Activated naive CD8-positive, alpha-beta T cell (primary cell): ENCODE measurements around the gene SCFD1.
"Not testable (repeated sequence)": the region's sequence is repeated elsewhere in the genome, so short reads cannot be mapped to it uniquely, and the experiment has no call there.

Experiments used
- H3K27ac Mint-ChIP-seq: one replicate; pipeline ENCODE4 v1.8.0; 2021; ENCODE audit warnings: mixed read lengths
- H3K27me3 Mint-ChIP-seq: one replicate; pipeline ENCODE4 v1.8.0; 2021; ENCODE audit warnings: mixed read lengths
- H3K36me3 Mint-ChIP-seq: one replicate; pipeline ENCODE4 v1.8.0; 2021; ENCODE audit warnings: mixed read lengths
- H3K4me1 Mint-ChIP-seq: one replicate; pipeline ENCODE4 v1.8.0; 2021; ENCODE audit warnings: low read depth, mixed read lengths
- H3K4me3 Mint-ChIP-seq: one replicate; pipeline ENCODE4 v1.8.0; 2021; ENCODE audit warnings: mild to moderate bottlenecking, mixed read lengths
- H3K9me3 Mint-ChIP-seq: one replicate; pipeline ENCODE4 v1.8.0; 2021; ENCODE audit warnings: low read depth, mixed read lengths

Gene SCFD1

DNA sequence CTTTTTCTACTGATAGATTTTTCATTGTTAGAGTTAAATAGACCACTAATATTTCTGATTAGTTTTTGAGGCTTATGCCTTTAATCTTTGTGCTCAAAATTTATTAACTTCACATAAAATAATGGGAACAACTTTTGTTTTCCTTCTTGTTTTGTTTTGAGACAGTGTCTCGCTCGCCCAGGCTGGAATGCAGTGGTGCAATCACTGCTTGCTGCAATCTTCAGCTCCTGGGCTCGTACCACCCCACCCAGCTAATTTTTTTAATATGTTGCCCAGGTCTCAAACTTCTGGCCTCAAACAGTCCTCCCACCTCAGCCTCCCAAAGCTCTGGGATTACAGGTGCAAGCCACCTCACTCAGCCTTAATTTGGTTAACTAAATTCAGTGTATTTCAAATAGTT is 16.8 kb downstream of the SCFD1 start:
- H3K9me3 Mint-ChIP-seq = peaks cover 1% of the 10 kb centered on the region
- peaks cover 4% of the 10 kb centered on the region for H3K4me1 Mint-ChIP-seq
- H3K27me3 Mint-ChIP-seq = no peaks in the 10 kb centered on the region
- peaks cover 19% of the 10 kb centered on the region for H3K36me3 Mint-ChIP-seq
- H3K4me3 Mint-ChIP-seq = no peak overlapping the region
- no peak overlapping the region for H3K27ac Mint-ChIP-seq

GRCh38 chr14:30641207-30641606 is 19.1 kb downstream of the SCFD1 start:
- peaks cover 28% of the 10 kb centered on the region for H3K36me3 Mint-ChIP-seq
- H3K4me1 Mint-ChIP-seq = peaks cover 4% of the 10 kb centered on the region
- H3K9me3 Mint-ChIP-seq = peaks cover 4% of the 10 kb centered on the region
- H3K27ac Mint-ChIP-seq = no peak overlapping the region
- no peaks in the 10 kb centered on the region for H3K27me3 Mint-ChIP-seq
- no peak overlapping the region for H3K4me3 Mint-ChIP-seq

DNA sequence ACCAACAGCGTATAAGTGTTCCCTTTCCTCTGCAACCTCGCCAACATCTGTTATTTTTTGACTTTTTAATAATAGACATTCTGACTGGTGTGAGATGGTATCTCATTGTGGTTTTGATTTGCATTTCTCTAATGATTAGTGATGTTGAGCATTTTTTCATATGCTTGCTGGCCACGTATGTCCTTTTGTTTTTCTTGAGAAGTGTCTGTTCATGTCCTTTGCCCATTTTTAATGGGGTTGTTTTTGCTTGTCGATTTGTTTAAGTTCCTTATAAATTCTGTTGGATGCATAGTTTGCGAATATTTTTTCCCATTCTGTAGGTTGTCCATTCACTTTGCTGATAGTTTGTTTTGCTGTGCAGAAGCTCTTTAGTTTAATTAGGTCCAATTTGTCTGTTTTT is 22.3 kb downstream of the SCFD1 start:
- H3K27me3 Mint-ChIP-seq, H3K4me3 Mint-ChIP-seq, H3K27ac Mint-ChIP-seq, H3K9me3 Mint-ChIP-seq, H3K4me1 Mint-ChIP-seq: not testable (repeated sequence)
- H3K36me3 Mint-ChIP-seq = peaks cover 29% of the 10 kb centered on the region

- Mint-ChIP-seq H3K4me1 (no peaks in the 10 kb centered on the region), H3K9me3 (peaks cover 4% of the 10 kb centered on the region), H3K27ac (no peak overlapping the region), H3K4me3 (no peak overlapping the region), H3K27me3 (no peaks in the 10 kb centered on the region), H3K36me3 (peaks cover 29% of the 10 kb centered on the region)
Observed at GRCh38 chr14:30645600-30645999, 23.5 kb downstream of the SCFD1 start.

DNA sequence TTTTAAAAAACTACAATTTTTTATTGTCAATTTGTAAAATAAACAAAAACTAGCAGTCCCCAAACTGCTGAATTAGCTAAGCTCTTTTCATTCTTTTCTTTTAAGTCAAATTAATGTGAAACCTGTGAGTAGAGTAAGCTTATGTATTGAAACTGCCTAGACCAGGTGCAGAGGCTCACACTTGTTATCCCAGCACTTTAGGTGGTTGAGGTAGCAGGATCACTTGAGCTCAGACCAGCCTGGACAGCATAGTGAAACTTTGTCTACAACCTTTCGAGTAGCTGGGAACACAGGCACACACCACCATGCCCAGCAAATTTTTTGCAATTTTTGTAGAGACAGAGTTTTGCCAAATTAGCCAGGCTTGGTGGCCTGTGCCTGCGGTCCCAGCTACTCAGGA is 26.4 kb downstream of the SCFD1 start:
- Mint-ChIP-seq H3K4me3 (no peak overlapping the region), H3K4me1 (no peaks in the 10 kb centered on the region), H3K36me3 (peaks cover 26% of the 10 kb centered on the region), H3K9me3 (peaks cover 4% of the 10 kb centered on the region), H3K27ac (no peak overlapping the region), H3K27me3 (no peaks in the 10 kb centered on the region)

DNA sequence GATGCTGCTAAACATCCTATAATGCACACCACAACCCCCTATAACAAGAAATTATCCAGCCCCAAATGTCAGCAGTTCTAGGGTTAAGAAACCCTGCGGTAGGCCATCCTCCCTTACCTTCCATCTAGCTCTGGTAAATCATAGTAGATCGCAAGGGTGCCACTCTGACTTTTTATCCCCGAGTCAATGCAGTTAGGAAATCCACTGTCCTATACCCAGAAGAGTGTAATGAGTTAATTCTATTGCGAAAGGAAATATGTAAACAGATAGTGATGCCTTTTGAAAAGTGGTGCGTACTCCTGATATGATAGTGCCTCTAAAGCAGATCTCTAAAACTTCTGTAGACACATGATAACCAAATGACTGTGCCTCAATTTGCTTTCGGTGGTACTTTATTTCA is 29.8 kb downstream of the SCFD1 start:
- no peak overlapping the region for H3K4me3 Mint-ChIP-seq
- H3K9me3 Mint-ChIP-seq = no peaks in the 10 kb centered on the region
- peaks cover 7% of the 10 kb centered on the region for H3K36me3 Mint-ChIP-seq
- H3K4me1 Mint-ChIP-seq = no peaks in the 10 kb centered on the region
- no peak overlapping the region for H3K27ac Mint-ChIP-seq
- H3K27me3 Mint-ChIP-seq = no peaks in the 10 kb centered on the region

GRCh38 chr14:30655124-30655523 is 33.0 kb downstream of the SCFD1 start:
- Mint-ChIP-seq H3K27ac (no peak overlapping the region), H3K9me3 (no peaks in the 10 kb centered on the region), H3K4me3 (no peak overlapping the region), H3K4me1 (peaks cover 1% of the 10 kb centered on the region), H3K36me3 (peaks cover 9% of the 10 kb centered on the region), H3K27me3 (no peaks in the 10 kb centered on the region)

DNA sequence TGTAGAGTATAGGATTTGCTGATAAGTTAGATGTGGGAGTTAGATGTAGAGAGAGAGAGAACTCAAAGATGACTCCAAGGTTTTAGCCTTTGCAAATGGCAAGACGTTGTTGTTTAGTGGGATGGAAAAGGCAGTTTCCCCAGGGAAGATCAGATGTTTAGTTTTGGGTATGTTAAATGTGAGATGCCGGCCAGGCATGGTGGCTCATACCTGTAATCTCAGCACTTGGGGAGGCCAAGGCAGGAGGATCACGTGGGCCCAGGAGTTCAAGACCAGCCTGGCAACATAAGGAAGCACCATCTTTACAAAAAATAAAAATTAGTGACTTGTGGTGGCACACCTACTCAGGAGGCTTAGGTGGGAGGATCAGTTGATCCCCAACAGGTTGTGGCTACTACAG is 33.5 kb downstream of the SCFD1 start:
- no peak overlapping the region for H3K27ac Mint-ChIP-seq
- H3K4me1 Mint-ChIP-seq = peaks cover 2% of the 10 kb centered on the region
- H3K27me3 Mint-ChIP-seq = no peaks in the 10 kb centered on the region
- H3K4me3 Mint-ChIP-seq = no peak overlapping the region
- no peaks in the 10 kb centered on the region for H3K9me3 Mint-ChIP-seq
- H3K36me3 Mint-ChIP-seq = peaks cover 9% of the 10 kb centered on the region

DNA sequence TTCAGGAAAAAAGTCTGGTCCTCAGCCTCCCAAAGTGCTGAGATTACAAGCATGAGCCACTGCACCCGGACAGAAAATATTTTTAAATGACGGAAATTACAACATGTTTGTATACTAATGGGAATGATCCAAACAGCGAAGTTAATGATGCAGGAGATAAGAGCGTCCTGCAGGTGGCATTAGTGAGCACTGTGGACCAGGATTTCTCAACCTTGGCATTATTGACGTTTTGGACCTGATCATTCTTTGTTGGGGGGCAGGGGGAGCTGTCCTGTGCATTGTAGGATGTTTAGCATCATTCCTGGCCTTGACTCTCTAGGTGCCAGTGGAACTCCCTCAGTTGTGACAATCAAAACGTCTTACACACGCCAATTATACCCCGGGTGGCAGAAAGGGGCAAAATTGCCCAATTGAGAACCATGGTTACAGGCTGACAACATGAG is 34.1 kb downstream of the SCFD1 start:
- Mint-ChIP-seq H3K9me3 (no peaks in the 10 kb centered on the region), H3K36me3 (peaks cover 10% of the 10 kb centered on the region), H3K27ac (no peak overlapping the region), H3K4me1 (peaks cover 2% of the 10 kb centered on the region), H3K27me3 (no peaks in the 10 kb centered on the region), H3K4me3 (no peak overlapping the region)

DNA sequence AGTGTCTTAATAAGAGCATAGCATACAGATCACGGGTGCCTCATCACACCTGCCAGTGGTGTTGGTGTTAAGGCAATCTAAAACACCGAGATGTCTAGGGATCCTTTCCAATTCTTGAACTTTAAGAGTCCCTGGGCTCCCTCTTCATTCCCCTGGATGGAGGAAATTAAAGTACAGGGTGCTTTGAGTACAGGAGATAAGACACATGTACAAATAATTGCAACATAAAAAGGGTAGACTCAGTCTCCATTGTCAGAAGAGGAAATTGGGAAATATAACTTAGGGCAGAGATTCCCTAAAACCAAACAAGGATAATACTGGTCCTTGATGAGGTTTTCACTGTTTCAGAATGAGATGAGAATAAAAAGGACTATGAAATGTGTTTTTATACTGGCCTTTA is 34.9 kb downstream of the SCFD1 start:
- H3K27me3 Mint-ChIP-seq = no peaks in the 10 kb centered on the region
- H3K4me1 Mint-ChIP-seq = peaks cover 2% of the 10 kb centered on the region
- H3K9me3 Mint-ChIP-seq = no peaks in the 10 kb centered on the region
- H3K36me3 Mint-ChIP-seq = peaks cover 12% of the 10 kb centered on the region
- H3K27ac Mint-ChIP-seq = no peak overlapping the region
- no peak overlapping the region for H3K4me3 Mint-ChIP-seq

DNA sequence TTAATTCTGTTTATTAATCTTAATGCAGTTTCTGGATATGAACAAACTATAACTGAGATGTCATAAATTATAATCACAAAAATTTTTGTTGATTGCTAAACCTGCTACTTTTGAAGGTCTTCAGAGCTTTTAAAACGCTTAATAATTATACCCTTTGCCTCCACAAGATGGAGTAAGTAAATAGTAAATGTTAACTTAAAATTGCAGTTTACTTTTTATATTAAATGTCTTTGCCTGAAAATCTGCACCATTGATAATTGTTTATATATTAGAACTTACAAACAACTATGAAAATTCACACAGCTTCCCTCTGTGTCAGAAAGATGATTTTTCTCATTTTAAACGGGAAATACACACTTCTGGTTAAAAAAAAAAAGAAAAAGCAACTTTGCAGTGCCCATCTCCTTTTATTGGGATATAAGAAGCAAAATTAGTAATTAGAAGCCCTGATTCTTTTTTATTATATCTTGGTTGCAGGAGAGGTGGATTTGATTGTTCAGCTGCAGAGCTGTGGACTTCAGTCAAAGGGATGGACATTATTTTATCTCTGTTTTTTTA is 35.6 kb downstream of the SCFD1 start:
- H3K27me3 Mint-ChIP-seq = no peaks in the 10 kb centered on the region

GRCh38 chr14:30658645-30659044 is 36.5 kb downstream of the SCFD1 start:
- H3K4me3 Mint-ChIP-seq = no peak overlapping the region
- no peaks in the 10 kb centered on the region for H3K27me3 Mint-ChIP-seq
- H3K36me3 Mint-ChIP-seq = peaks cover 17% of the 10 kb centered on the region
- H3K27ac Mint-ChIP-seq = no peak overlapping the region
- peaks cover 2% of the 10 kb centered on the region for H3K4me1 Mint-ChIP-seq
- no peaks in the 10 kb centered on the region for H3K9me3 Mint-ChIP-seq

More for the DNA sequence above, 35.6 kb downstream of the SCFD1 start:
- H3K36me3 Mint-ChIP-seq = peaks cover 12% of the 10 kb centered on the region
- no peak overlapping the region for H3K27ac Mint-ChIP-seq
- no peaks in the 10 kb centered on the region for H3K9me3 Mint-ChIP-seq
- H3K4me3 Mint-ChIP-seq = no peak overlapping the region
- peaks cover 2% of the 10 kb centered on the region for H3K4me1 Mint-ChIP-seq

DNA sequence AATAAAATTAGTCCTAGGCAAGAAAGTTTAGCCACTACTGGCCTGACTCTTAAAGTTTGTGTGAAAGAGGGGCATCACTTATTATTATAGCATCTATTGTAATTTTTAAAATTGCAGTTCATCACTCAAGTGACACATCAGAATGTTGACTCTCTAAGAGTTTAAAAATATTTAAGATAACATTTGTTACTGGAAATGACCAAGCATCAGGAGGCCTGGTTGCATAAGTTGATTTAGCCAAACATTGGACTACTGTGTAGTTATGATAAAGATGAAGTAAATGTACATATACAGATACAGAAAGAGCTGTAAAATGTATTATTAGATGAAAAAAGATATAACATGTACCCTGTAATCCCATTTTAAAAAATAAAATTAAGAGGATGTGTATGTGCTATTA is 47.5 kb downstream of the SCFD1 start:
- Mint-ChIP-seq H3K36me3 (peaks cover 9% of the 10 kb centered on the region), H3K4me1 (peaks cover 5% of the 10 kb centered on the region), H3K4me3 (no peak overlapping the region), H3K27ac (no peak overlapping the region), H3K27me3 (no peaks in the 10 kb centered on the region), H3K9me3 (no peaks in the 10 kb centered on the region)

- H3K27ac Mint-ChIP-seq = no peak overlapping the region
- peaks cover 5% of the 10 kb centered on the region for H3K4me1 Mint-ChIP-seq
- H3K4me3 Mint-ChIP-seq = no peak overlapping the region
- no peaks in the 10 kb centered on the region for H3K27me3 Mint-ChIP-seq
- H3K36me3 Mint-ChIP-seq = peaks cover 8% of the 10 kb centered on the region
- H3K9me3 Mint-ChIP-seq = no peaks in the 10 kb centered on the region
Observed at GRCh38 chr14:30673071-30673470, 51.0 kb downstream of the SCFD1 start.

DNA sequence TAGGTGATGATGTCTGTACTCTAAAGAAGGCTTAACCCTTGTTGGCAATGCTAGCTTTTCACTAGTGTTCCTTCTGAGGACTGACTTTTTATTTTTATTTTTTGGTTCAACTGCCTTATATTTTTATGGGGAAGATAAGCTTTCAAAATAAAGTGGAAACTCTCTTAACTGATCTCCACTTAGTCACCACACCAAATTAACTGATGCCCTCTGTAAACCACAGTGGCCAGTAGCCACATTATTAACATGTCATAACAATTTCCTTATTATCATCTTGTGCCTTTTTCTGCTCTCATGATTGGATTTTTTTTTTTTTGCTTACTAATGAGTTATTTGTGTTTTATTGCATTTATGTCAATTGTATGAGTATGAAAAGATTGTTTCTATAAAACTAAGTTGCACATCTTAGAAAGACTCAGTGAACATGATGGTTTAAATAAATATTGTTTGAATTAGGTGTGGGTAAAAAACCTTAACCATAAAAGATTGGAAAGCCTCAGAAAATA is 56.9 kb downstream of the SCFD1 start:
- Mint-ChIP-seq H3K4me1 (peaks cover 1% of the 10 kb centered on the region), H3K36me3 (peaks cover 21% of the 10 kb centered on the region), H3K9me3 (no peaks in the 10 kb centered on the region), H3K27ac (no peak overlapping the region), H3K27me3 (no peaks in the 10 kb centered on the region), H3K4me3 (no peak overlapping the region)

- H3K36me3 Mint-ChIP-seq = peaks cover 22% of the 10 kb centered on the region
- no peak overlapping the region for H3K4me3 Mint-ChIP-seq
Observed at GRCh38 chr14:30680036-30680435, 57.9 kb downstream of the SCFD1 start.

More at GRCh38 chr14:30680036-30680435, 57.9 kb downstream of the SCFD1 start:
- no peaks in the 10 kb centered on the region for H3K27me3 Mint-ChIP-seq
- H3K4me1 Mint-ChIP-seq = peaks cover 1% of the 10 kb centered on the region
- no peaks in the 10 kb centered on the region for H3K9me3 Mint-ChIP-seq
- H3K27ac Mint-ChIP-seq = no peak overlapping the region
